ENCODE data around the gene SLC26A2. TPM values are rescaled to one million over a fixed set of nuclear protein-coding genes. Genes with fewer than 3 reads are reported as not detected.

Gene SLC26A2
- total RNA-seq, 1 donor from 2014 or later: 11.0 TPM

GRCh38 chr5:149948993-149949392, 11.6 kb upstream of the SLC26A2 start:
- no peak for ATAC-seq (ENCODE audit: low read depth)
- POLR2A ChIA-PET: no interaction called here

GRCh38 chr5:149951138-149951749, 9.3 kb upstream of the SLC26A2 start:
- Mint-ChIP-seq H3K27me3 (peaks cover 7% of the 10 kb centered on the region), H3K4me1 (no peaks in the 10 kb centered on the region), H3K9me3 (no peaks in the 10 kb centered on the region), H3K36me3 (ENCODE audit: low read depth) (no peaks in the 10 kb centered on the region), H3K27ac (no peak overlapping the region), H3K4me3 (no peak overlapping the region)
- ChIA-PET POLR2A (no interaction called here), CTCF (interaction anchor here (1.1 to 2.0 kb wide), 2 partner anchors 39 to 41 kb away, joined by 5 to 7 read pairs; no protein-coding TSS in a partner anchor)
- no peak for DNase-seq
- ATAC-seq (ENCODE audit: low read depth): no peak
- no peak for TF ChIP-seq CTCF (IDR thresholded peaks at IDR 0.05)
- intact Hi-C loops (cut with micrococcal nuclease): loop anchor here (10.0 kb wide), 1 partner anchor 1126 kb away; the partner anchor contains the start of gene ADRB2

More at GRCh38 chr5:149948993-149949392, 11.6 kb upstream of the SLC26A2 start:
- Mint-ChIP-seq H3K4me3 (no peak overlapping the region), H3K27ac (no peak overlapping the region), H3K27me3 (peaks cover 4% of the 10 kb centered on the region), H3K36me3 (ENCODE audit: low read depth) (no peaks in the 10 kb centered on the region), H3K4me1 (no peaks in the 10 kb centered on the region), H3K9me3 (no peaks in the 10 kb centered on the region)
- TF ChIP-seq CTCF (IDR thresholded peaks at IDR 0.05): no peak
- intact Hi-C loops (cut with micrococcal nuclease): no loop called here
- CTCF ChIA-PET: no interaction called here
- DNase-seq: no peak

GRCh38 chr5:149953436-149954121, 7.0 kb upstream of the SLC26A2 start:
- intact Hi-C loops (cut with micrococcal nuclease): loop anchor here (10.0 kb wide), 1 partner anchor 1129 kb away; the partner anchor contains the start of gene ADRB2
- Mint-ChIP-seq H3K36me3 (ENCODE audit: low read depth) (no peaks in the 10 kb centered on the region), H3K4me3 (no peak overlapping the region), H3K9me3 (no peaks in the 10 kb centered on the region), H3K27me3 (peaks cover 3% of the 10 kb centered on the region), H3K27ac (no peak overlapping the region), H3K4me1 (no peaks in the 10 kb centered on the region)
- no peak for TF ChIP-seq CTCF (IDR thresholded peaks at IDR 0.05)
- ATAC-seq (ENCODE audit: low read depth): no peak
- no peak for DNase-seq
- CTCF ChIA-PET: no interaction called here
- POLR2A ChIA-PET: no interaction called here

GRCh38 chr5:149954798-149955197, 5.8 kb upstream of the SLC26A2 start:
- peaks cover 3% of the 10 kb centered on the region for H3K27me3 Mint-ChIP-seq
- H3K36me3 Mint-ChIP-seq (ENCODE audit: low read depth): no peaks in the 10 kb centered on the region
- peaks cover 7% of the 10 kb centered on the region for H3K4me1 Mint-ChIP-seq
- ChIA-PET CTCF (no interaction called here), POLR2A (no interaction called here)
- H3K27ac Mint-ChIP-seq: no peak overlapping the region
- ATAC-seq (ENCODE audit: low read depth) (no peak), DNase-seq (no peak)
- TF ChIP-seq CTCF (IDR thresholded peaks at IDR 0.05): no peak
- no peaks in the 10 kb centered on the region for H3K9me3 Mint-ChIP-seq
- intact Hi-C loops (cut with micrococcal nuclease): loop anchor here (10.0 kb wide), 1 partner anchor 1130 kb away; the partner anchor contains the start of gene ADRB2
- H3K4me3 Mint-ChIP-seq: no peak overlapping the region

GRCh38 chr5:149956685-149957084, 3.9 kb upstream of the SLC26A2 start:
- intact Hi-C loops (cut with micrococcal nuclease): loop anchor here (10.0 kb wide), 1 partner anchor 1132 kb away; the partner anchor contains the start of gene ADRB2
- DNase-seq: no peak
- H3K27ac Mint-ChIP-seq: no peak overlapping the region

More at GRCh38 chr5:149956685-149957084, 3.9 kb upstream of the SLC26A2 start:
- H3K36me3 Mint-ChIP-seq (ENCODE audit: low read depth): peaks cover 4% of the 10 kb centered on the region
- H3K4me1 Mint-ChIP-seq: peaks cover 18% of the 10 kb centered on the region
- H3K4me3 Mint-ChIP-seq: no peak overlapping the region
- TF ChIP-seq CTCF (IDR thresholded peaks at IDR 0.05): no peak
- CTCF ChIA-PET: no interaction called here
- H3K9me3 Mint-ChIP-seq: no peaks in the 10 kb centered on the region
- POLR2A ChIA-PET: no interaction called here
- ATAC-seq (ENCODE audit: low read depth): no peak
- peaks cover 3% of the 10 kb centered on the region for H3K27me3 Mint-ChIP-seq

Data from activated B cell treated with CpG ODN at 0.5 μM for 24 hours (primary cell).